GM19035 (cell line): Measurements from ENCODE around the gene TRPM4.
"Not testable (repeated sequence)": the region's sequence is repeated elsewhere in the genome, so short reads cannot be mapped to it uniquely, and the experiment has no call there.

Source experiments
- ATAC-seq: cut with Tn5 transposase; IDR thresholded peaks from one replicate; pipeline ENCODE4 v1.9.1; 2021; ENCODE audit not compliant: unreplicated experiment

Gene TRPM4

DNA sequence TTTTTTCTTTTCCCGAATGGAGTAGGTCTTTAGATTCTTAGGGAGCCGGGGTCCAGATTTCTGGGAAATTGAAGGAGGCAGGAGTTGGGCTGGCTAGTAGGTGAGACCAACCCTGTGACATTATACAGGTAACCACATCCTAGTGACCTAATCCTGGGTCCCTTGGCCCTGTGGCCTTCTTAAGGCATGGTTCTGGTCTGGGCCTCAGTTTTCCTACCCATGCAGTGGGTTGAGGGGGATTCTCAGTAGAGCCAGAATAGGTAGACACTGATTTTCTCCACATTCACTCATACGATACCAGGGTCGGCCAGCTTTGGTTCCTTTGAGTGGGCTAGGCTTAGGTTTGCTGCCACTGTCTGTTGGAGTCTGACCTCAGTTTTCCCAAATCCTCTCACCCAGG, 31.0 kb upstream of the TRPM4 start:
- no peak for ATAC-seq

DNA sequence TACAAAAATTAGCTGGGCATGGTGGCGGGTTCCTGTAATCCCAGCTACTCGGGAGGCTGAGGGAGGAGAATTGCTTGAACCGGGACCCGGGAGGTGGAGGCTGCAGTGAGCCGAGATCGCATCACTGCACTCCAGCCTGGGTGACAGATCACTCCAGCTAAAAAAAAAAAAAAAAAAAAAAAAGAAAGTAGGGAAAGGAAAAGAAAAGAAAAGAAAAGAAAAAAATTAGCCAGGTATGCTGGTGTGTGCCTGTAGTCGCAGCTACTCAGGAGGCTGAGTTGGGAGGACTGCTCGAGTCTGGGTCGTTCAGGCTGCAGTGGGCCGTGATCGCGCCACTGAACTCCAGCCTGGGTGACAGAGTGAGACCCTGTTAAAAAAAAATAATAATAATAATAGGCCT, 30.4 kb upstream of the TRPM4 start:
- ATAC-seq: not testable (repeated sequence)

DNA sequence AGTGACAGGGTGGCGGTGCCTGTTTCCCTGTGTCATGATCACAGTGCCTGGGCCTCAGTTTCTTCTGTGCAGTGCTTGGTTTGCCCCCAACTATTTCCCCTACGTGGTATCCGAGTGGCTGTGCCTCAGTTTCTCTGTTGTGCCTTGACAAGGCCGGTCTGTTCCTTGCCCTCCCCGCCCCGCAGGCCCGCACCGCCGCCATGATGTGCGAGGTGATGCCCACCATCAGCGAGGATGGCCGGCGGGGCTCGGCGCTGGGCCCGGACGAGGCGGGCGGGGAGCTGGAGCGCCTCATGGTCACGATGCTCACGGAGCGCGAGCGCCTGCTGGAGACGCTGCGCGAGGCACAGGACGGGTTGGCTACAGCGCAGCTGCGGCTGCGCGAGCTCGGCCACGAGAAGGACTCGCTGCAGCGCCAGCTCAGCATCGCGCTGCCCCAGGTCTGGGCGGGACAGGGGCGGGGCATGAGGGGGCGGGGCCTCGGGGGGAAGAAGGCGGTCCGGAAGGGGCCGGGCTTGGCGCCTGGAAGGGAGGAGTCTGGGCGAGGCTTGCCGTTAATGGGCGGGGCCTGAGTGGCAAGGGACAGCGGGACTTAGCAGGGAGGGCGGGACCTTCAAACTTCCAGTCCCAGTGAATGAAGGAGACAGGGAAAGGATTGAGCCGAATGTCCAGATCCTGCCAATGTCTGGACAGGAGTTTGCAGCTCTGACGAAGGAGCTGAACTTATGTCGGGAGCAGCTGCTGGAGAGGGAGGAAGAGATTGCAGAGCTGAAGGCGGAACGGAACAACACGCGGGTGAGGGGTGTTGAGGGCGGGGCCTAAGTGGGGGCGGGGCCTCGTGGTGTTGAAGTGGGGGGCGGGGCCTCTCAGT, 29.7 kb upstream of the TRPM4 start:
- ATAC-seq: peak; percentile 84

DNA sequence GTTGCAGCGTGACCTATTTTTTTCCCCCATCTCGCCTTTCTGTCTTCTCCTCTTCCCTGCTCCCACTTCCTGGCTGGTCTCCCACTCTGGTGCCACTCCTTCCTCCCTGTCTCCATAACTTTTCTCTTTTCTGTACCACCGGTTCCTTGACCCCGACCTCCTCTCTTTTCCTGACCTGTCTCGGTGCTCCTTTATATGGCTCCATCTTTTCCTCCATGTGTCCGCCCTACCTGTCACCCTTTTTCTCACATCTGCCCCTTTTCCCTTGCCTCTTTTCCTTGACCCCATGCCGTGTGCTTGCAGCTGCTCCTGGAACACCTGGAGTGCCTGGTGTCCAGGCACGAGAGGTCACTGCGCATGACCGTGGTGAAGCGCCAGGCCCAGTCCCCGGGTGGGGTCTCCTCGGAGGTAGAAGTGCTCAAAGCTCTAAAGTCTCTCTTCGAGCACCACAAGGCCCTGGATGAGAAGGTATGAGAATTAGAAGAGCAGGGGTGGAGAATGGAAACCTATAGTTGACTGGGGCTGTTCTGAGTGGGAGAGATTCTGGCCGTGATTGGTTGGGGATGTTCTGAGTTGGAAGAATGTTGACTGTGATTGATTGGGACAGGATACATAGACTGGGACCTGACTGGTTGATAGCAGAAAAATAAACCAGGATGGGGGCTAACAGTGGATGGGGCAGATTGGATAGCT, 28.9 kb upstream of the TRPM4 start:
- no peak for ATAC-seq

DNA sequence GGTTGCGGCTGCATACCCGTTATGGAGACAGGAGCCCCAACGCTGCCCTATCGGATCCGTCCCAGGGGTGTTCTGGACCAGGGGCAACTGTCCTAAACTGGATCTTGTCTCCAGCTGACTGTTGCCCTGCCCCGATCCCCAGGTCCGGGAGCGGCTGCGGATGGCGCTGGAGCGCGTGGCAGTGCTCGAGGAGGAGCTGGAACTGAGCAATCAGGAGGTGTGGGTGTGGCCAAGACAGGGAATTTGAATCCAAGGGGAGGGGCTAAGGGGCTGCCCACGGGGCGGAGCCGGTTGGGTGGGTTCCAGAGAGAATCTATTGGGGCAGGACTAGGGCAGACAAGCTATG, 28.4 kb upstream of the TRPM4 start:
- ATAC-seq: no peak

DNA sequence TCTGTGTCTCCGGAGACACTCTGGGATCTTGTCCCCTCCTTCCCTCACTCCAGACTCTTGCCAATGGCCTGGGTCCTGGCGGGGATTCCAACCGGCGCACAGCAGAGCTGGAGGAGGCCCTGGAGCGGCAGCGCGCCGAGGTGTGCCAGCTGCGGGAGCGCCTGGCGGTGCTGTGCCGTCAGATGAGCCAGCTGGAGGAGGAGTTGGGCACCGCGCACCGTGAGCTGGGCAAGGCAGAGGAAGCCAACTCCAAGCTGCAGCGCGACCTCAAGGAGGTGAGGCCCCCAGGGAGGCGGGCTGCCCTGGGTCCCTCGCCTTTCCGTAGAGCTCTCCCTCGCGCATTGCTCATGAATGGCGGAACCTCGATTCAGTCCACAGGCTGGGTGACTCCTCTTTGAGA, 27.3 kb upstream of the TRPM4 start:
- ATAC-seq: no peak

DNA sequence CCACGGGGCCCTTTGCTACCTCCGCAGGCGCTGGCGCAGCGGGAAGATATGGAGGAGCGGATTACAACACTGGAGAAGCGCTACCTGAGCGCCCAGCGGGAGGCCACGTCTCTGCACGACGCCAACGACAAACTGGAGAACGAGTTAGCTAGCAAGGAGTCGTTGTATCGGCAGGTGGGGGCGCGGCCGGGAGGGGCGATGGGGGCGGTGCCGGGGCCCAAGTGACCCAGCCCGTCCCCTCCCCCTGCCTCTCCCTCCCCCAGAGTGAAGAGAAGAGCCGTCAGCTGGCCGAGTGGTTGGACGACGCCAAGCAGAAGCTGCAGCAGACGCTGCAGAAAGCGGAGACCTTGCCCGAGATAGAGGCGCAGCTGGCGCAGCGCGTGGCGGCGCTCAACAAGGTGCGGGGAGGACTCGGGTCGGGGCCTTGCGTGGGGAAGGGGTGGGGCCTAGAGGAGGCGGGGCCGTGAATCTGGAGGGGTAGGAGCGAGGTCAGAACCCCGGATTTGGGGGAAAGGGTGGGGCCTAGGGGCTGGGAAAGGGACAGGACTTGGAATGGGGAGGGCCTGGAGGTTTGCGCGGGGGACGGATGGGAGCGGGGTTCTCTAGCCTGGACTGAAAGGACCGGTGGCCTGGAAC, 24.5 kb upstream of the TRPM4 start:
- no peak for ATAC-seq

DNA sequence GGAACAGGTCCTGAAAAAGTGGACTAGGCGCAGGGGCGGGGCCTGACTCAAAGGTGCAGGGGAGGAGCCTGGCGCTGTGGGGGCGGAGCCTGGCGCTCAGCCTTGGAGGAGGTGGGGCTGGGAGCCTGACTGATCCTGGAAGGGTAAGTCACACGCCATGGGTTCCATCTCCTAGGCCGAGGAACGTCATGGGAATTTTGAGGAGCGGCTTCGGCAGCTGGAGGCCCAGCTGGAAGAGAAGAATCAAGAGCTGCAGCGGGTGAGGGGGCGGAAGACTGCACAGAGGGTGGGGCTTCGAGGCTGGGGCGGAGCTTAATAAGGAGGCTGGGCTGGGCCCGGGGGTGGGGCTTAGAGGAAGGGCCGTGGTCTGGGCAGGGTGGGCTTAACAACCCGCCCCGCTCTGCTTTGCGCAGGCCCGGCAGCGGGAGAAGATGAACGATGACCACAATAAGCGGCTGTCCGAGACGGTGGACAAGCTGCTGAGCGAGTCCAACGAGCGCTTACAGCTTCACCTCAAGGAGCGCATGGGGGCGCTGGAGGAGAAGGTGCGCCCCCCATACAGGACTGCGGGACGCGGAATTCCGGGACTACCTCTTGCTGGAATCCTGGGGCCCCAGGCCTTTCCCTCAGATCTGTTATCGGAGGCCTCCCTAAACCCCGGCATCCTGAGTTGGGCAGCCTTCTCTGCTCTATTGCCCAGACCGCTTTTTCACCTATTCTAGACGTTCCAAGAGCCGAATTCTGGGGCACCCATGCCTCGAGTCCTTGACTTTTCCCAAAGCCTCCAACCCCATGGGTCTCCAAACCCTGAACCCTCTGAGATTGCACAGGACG, 23.8 kb upstream of the TRPM4 start:
- no peak for ATAC-seq

DNA sequence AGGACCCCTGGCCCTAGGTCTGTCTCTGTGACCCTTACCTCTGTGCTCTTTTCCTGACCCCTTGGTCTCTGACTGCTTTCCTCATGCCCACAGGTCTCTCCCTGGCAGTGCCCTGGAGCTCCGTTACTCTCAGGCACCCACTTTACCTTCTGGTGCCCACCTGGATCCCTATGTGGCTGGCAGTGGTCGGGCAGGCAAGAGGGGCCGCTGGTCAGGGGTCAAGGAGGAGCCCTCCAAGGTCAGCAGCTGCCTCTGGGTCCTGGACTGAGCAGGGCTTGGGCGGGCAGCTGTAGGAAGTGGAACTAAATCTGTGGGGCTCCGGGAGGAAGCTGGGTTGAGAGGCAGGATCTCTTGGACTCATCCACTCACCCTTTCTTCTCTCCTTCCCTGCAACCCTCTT, 21.9 kb upstream of the TRPM4 start:
- ATAC-seq: no peak

DNA sequence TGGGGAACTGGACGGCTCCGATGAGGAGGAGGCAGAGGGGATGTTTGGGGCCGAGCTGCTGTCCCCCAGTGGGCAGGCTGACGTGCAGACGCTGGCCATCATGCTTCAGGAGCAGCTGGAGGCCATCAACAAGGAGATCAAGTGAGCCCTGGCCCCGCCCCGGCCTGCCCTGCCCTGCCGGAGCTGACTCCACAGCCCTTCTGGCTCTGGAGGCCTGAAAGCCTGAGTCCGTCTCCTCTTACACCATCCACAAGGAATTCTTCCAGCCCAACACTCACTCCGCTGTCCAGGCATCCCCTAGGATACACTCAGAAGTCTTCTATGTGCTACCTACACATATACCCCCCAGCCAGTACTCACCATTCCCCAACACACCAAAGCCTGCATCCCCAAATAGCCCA, 20.8 kb upstream of the TRPM4 start:
- ATAC-seq: no peak

DNA sequence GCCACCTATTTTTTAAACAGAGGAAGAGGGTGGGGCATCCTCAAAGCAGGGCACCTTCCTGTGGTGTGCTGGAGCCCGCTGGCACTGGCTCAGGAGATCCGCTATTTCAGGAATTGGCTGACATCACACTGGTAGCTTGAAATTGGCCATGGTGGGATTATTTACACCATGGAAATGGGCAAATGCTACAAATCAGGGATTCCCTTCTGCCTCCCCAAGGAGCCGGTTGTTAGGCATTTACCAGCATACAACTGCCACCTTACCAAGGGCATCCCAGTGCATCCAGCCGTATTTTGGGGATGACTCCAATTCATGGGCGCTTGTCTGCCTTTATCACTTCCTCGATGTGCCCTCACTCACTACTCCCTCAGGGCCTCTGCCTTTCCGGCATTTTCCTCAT, 16.6 kb upstream of the TRPM4 start:
- no peak for ATAC-seq

DNA sequence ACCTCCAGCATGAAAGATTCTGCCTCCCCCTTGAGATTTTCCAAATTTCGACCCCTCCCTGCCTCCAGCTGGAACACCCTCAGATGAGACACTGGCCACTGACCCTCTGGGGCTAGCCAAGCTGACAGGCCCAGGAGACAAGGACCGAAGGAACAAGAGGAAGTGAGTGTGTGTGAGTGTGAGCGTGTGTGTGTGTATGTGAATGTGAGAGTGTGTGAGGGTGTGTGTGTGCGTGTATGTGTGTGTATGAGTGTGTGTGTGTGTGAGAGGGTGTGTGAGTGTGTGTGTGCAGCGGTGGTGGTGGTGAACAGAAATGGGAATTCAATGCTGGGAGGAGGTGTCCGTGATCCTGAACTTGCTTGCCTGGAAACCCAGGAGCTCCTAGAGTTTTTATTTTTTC, 16.2 kb upstream of the TRPM4 start:
- ATAC-seq: no peak

DNA sequence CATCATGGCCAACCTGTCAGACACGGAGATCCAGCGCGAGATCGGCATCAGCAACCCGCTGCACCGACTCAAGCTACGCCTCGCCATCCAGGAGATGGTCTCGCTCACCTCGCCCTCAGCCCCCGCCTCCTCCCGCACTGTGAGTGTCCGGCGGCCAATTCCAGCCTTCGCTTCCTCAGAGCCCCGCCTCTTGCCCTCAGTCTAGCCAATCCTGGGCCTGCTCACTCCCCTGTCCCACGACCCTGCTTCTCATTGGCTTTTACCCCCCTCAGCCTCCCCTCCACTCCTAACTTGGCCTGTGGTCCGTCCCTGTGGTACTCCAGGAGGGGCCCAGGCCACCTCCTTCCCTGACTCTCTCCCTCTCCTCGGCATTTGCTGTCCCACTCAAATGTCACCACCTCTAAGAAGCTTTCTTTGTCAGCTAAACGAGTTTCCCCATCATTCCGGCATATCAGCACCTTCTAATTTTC, 14.7 kb upstream of the TRPM4 start:
- ATAC-seq: peak; percentile 74

DNA sequence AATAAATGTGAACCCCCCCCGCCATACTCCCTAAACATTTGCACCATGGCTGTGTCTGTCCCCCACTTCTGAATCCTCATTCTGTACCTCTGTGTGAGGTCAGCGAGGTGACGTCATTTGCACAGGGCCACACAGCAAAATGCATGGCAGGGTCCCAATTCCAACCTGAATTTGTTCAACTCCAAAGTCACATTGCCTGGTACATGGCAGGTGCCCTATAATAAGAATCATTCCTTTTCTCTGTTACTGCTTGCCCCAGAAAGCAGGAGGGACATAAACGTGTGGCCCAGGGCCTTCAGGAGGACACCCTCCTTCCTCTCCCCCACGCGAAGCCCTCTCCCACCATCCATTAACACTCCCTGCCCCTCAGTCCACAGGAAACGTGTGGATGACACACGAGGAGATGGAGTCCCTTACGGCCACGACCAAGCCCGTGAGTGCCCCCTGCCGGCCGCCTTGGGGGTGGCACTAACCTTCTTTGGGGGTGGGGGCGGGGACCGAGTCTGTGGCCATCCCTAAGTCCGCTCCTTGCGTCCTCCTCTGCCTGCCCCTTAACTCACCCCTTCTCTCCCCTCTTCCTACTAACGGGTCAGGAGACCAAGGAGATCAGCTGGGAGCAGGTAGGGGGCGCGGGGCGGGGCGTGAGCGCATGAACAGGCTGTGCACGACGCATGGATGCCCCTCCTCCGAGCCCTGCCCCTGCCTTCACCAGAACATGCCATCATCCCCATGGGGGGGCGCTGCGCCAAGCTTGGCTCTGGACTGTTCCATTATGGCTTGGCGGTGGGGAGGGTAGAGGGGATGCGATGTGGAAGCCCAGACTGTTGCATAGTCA, 11.8 kb upstream of the TRPM4 start:
- no peak for ATAC-seq

DNA sequence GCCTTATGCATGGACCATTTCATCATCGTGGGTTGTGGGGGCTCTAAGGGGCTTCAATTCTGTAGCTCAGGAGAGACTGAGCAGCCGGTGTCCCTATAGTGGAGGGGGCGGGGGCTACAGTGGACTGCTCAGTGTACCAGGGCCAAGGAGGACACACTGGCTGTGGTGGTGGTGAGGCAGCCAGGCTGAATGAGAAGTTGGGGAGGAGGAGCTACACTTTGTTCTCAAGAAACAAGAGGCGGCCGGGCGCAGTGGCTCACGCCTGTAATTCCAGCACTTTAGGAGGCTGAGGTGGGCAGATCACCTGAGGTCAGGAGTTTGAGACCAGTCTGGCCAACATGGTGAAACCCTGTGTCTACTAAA, 11.2 kb upstream of the TRPM4 start:
- not testable (repeated sequence) for ATAC-seq

DNA sequence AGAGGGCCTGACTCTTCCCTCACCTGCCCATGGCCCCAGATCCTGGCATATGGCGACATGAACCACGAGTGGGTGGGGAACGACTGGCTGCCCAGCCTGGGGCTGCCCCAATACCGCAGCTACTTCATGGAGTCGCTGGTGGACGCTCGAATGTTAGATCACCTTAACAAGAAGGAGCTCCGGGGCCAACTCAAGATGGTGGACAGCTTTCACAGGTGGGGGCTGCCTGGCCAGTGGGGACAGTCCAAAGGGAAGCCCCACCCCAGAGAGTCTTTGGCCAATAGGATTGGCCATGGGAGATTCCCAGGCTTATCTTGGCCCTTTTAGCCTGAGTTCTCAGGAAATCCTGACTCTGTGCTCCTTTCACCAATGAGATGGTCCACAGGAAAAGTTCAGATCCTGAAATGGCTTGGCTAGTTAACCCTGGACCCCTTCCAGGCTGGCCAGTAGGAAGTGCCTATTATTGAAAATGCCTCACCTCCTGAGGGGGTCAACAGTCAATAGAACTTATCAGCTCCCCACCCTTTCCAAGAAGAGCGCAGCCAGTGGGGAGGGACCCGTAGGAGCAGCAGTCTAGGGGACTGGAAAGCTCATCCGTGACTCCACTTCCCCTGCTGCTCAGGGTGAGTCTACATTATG, 9.4 kb upstream of the TRPM4 start:
- no peak for ATAC-seq

DNA sequence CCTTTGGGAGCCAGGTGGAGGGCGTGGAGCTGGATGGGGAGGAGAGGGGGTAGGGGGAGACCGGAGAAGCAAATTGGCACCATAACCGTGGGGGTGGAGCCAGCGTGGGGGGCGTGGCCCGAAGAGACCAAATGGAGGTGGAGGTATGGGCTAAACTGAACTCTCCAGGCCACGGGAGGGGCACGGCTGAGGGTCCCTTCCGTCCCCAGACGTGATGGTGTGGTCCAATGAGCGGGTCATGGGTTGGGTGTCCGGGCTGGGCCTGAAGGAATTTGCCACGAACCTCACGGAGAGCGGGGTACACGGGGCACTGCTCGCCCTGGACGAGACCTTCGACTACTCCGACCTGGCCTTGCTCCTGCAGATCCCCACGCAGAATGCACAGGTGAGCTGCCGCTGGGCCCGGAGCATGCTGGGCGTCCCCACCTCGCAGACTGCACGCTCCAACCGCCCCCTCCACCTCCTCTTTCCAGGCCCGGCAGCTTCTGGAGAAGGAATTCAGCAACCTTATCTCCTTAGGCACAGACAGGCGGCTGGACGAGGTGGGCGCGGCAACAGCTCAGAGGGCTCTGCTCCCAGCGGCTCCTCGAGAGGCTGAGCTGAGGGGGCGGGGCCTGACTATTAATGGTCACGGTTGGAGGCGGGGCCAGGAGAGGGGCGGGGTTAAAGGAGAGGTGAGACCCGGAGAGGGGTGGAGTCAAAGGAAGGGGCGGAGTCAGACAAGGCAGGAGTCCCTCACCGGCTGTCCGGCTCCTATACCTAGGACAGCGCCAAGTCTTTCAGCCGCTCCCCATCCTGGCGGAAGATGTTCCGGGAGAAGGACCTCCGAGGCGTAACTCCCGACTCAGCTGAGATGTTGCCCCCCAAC, 8.6 kb upstream of the TRPM4 start:
- ATAC-seq: no peak

DNA sequence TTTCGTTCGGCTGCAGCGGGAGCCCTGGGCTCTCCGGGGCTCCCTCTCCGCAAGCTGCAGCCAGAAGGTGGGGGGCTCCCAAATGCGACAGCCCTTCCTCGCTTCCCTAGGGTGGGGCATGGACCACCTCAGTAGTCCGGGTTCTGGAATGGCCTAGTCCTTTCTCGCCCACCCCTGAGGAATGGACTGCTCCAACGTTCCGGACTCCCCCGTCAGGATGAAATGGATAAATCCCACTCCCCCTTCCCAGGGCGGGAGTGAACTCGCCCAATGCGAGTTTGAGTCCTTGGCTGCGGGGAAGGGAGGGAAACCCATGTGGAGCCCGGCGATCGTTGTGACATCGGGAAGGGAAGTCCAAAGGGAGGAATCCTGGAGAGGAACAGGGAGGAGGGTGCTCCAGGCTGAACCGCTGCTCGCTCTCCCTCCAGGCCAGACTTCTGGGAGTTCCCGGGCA, 7.9 kb upstream of the TRPM4 start:
- ATAC-seq: no peak
